ENCODE results near the gene PTGFRN. TPM values are rescaled to one million over a fixed set of nuclear protein-coding genes. Genes with fewer than 3 reads are reported as not detected.

PTGFRN gene
- total and polyA plus RNA-seq, 2 experiments from 2014 or later = 16.6 to 31.0 TPM

GRCh38 chr1:117017062-117017461, 107.3 kb downstream of the PTGFRN start:
- Histone ChIP-seq H3K4me3 (no peak overlapping the region), H3K27me3 (no peaks in the 10 kb centered on the region), H2AFZ (no peak overlapping the region), H3K4me1 (ENCODE audit: insufficient read depth) (no peaks in the 10 kb centered on the region), H3K36me3 (replicated peaks; ENCODE audit: insufficient read depth, low read depth) (no peaks in the 10 kb centered on the region), H3K9me3 (ENCODE audit: low read depth) (no peaks in the 10 kb centered on the region), H3K4me2 (no peak overlapping the region), H4K20me1 (ENCODE audit: insufficient read depth, poor library complexity, severe bottlenecking) (no peaks in the 10 kb centered on the region), H3K79me2 (no peaks in the 10 kb centered on the region), H3K27ac (no peak overlapping the region), H3K9me2 (replicated peaks; ENCODE audit: insufficient read depth) (no peaks in the 10 kb centered on the region)
- WGBS (ENCODE audit: low lambda C conversion rate, missing lambda C conversion rate) = 93% methylated on average over 4 of the region's 4 CpGs
- TF ChIP-seq EZH2phosphoT487 (IDR thresholded peaks at IDR 0.05; ENCODE audit: low read depth, severe bottlenecking, unreplicated experiment) = no peak
- TF ChIP-seq CTCF (IDR thresholded peaks at IDR 0.05; ENCODE audit: poor library complexity) = no peak
- no peak for TF ChIP-seq EZH2 (IDR thresholded peaks at IDR 0.05; ENCODE audit: borderline replicate concordance)
- no peak for DNase-seq (ENCODE audit: low spot score)

DNA sequence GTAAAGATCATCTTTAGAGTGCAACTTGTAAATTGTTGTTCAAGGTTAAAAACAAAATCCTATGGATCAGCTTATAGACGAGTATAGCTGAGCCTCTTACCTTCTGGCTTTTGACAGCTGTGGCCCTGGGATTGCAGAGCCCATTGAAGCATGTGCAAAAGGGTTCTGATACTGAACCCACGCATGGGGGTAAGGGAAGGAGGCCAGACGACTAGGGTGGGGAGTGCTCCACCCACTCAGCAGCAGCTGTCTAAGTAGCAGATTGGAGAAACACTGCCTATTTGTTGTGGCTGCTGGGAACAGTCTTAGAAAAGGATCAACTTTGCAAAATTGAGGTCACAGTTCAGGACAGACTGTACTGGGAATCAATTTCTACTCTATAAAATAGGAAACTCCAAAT, 107.9 kb downstream of the PTGFRN start:
- Histone ChIP-seq H2AFZ (no peak overlapping the region), H4K20me1 (ENCODE audit: insufficient read depth, poor library complexity, severe bottlenecking) (no peaks in the 10 kb centered on the region), H3K27me3 (no peaks in the 10 kb centered on the region), H3K4me2 (no peak overlapping the region), H3K27ac (no peak overlapping the region), H3K79me2 (no peaks in the 10 kb centered on the region), H3K4me3 (no peak overlapping the region), H3K36me3 (replicated peaks; ENCODE audit: insufficient read depth, low read depth) (no peaks in the 10 kb centered on the region), H3K4me1 (ENCODE audit: insufficient read depth) (no peaks in the 10 kb centered on the region), H3K9me3 (ENCODE audit: low read depth) (no peaks in the 10 kb centered on the region), H3K9me2 (replicated peaks; ENCODE audit: insufficient read depth) (no peaks in the 10 kb centered on the region)
- 67% methylated on average over 3 of the region's 3 CpGs for WGBS (ENCODE audit: low lambda C conversion rate, missing lambda C conversion rate)
- TF ChIP-seq EZH2 (IDR thresholded peaks at IDR 0.05; ENCODE audit: borderline replicate concordance) = no peak
- no peak for TF ChIP-seq CTCF (IDR thresholded peaks at IDR 0.05; ENCODE audit: poor library complexity)
- no peak for TF ChIP-seq EZH2phosphoT487 (IDR thresholded peaks at IDR 0.05; ENCODE audit: low read depth, severe bottlenecking, unreplicated experiment)
- no peak for DNase-seq (ENCODE audit: low spot score)

GRCh38 chr1:117020526-117021156, 110.9 kb downstream of the PTGFRN start:
- TF ChIP-seq EZH2 (IDR thresholded peaks at IDR 0.05; ENCODE audit: borderline replicate concordance) (no peak), CTCF (IDR thresholded peaks at IDR 0.05; ENCODE audit: poor library complexity) (no peak), EZH2phosphoT487 (IDR thresholded peaks at IDR 0.05; ENCODE audit: low read depth, severe bottlenecking, unreplicated experiment) (no peak)
- H3K9me3 ChIP-seq (ENCODE audit: low read depth) = no peaks in the 10 kb centered on the region
- no peaks in the 10 kb centered on the region for H4K20me1 ChIP-seq (ENCODE audit: insufficient read depth, poor library complexity, severe bottlenecking)
- no peak overlapping the region for H3K4me2 ChIP-seq
- H3K4me1 ChIP-seq (ENCODE audit: insufficient read depth) = no peaks in the 10 kb centered on the region
- H3K27me3 ChIP-seq = no peaks in the 10 kb centered on the region
- no peaks in the 10 kb centered on the region for H3K9me2 ChIP-seq (replicated peaks; ENCODE audit: insufficient read depth)
- 62% methylated on average over 1 of the region's 1 CpG for WGBS (ENCODE audit: low lambda C conversion rate, missing lambda C conversion rate)
- no peak overlapping the region for H3K27ac ChIP-seq
- no peak overlapping the region for H2AFZ ChIP-seq
- H3K79me2 ChIP-seq = no peaks in the 10 kb centered on the region
- no peaks in the 10 kb centered on the region for H3K36me3 ChIP-seq (replicated peaks; ENCODE audit: insufficient read depth, low read depth)
- no peak for DNase-seq (ENCODE audit: low spot score)
- no peak overlapping the region for H3K4me3 ChIP-seq

All from hepatocyte (in vitro differentiated cells).